HepG2 (cell line): ENCODE measurements around the gene CAMK2N2. TPM values are rescaled to one million over a fixed set of nuclear protein-coding genes. Genes with fewer than 3 reads are reported as not detected.
A peak's percentile ranks its signal among the peaks of the same experiment; 100 is the strongest.

Source experiments
- HES4 ChIP-seq: sonication (generic); formaldehyde crosslinking; IDR thresholded peaks from 2 replicates; pipeline ENCODE4 v1.9.0; 2021; ENCODE audit warnings: mild to moderate bottlenecking, missing genetic modification reagents, borderline replicate concordance
- NR2F2 ChIP-seq: IDR thresholded peaks from 2 replicates; pipeline ENCODE4 v1.6.1; 2012; ENCODE audit warnings: low read depth, inconsistent platforms, borderline replicate concordance
- TBP ChIP-seq: sonication (generic); formaldehyde crosslinking; IDR thresholded peaks from 2 replicates; pipeline ENCODE4 v1.5.0; 2020; ENCODE audit warnings: missing genetic modification reagents
- ZMAT3 ChIP-seq: sonication (generic); formaldehyde crosslinking; conservative IDR thresholded peaks from 2 replicates; pipeline ENCODE4 v1.7.0; 2021; ENCODE audit warnings: missing genetic modification reagents
- ZNF225 ChIP-seq: sonication (generic); formaldehyde crosslinking; IDR thresholded peaks from 2 replicates; pipeline ENCODE4 v1.4.0; 2020; ENCODE audit warnings: mild to moderate bottlenecking, missing genetic modification reagents
- ZNF30 ChIP-seq: sonication (generic); formaldehyde crosslinking; IDR thresholded peaks from 2 replicates; pipeline ENCODE4 v1.5.0; 2020; ENCODE audit warnings: mild to moderate bottlenecking, missing genetic modification reagents
- polyA plus RNA-seq, 8 experiments: library from polyadenylated mRNA; depleted of rRNA in 3 of 8; stranded (reverse) in 7 of 8; unstranded in 1 of 8; fragments of >200 nt; fragmentation: Illumina TruSeq in 4 of 8; extraction: Trizol in 4 of 8; gene quantifications; 2 replicates each; pipeline versions ENCODE4 v1.2.1 to v1.2.3, GENCODE V29; 2011 to 2016; ENCODE audit warnings: low read depth in 4 of 8, missing spikeins in 1 of 8, mixed read lengths in 1 of 8; ENCODE audit not compliant: insufficient read depth in 1 of 8
- total RNA-seq, 5 experiments: library from RNA; depleted of rRNA; stranded (reverse); fragments of >200 nt; fragmentation: Illumina TruSeq; extraction: Trizol; gene quantifications; 2 replicates each; pipeline ENCODE4 v1.2.3, GENCODE V29; 2016; ENCODE audit warnings: low read depth in 1 of 5
- TF ChIP-seq, protein P1 (sequence below): sonication (generic); formaldehyde crosslinking; IDR thresholded peaks from 2 replicates; pipeline ENCODE4 v1.9.0; 2022; ENCODE audit warnings: low read depth, missing genetic modification reagents
- TF ChIP-seq, protein P2 (sequence below): sonication (generic); formaldehyde crosslinking; IDR thresholded peaks from 2 replicates; pipeline ENCODE4 v1.4.0; 2020; ENCODE audit warnings: mild to moderate bottlenecking, missing genetic modification reagents
- TF ChIP-seq, protein P3 (sequence below): sonication (generic); formaldehyde crosslinking; conservative IDR thresholded peaks from 2 replicates; pipeline ENCODE4 v1.5.0; 2020; ENCODE audit warnings: missing genetic modification reagents
- TF ChIP-seq, protein P4 (sequence below): sonication (generic); formaldehyde crosslinking; conservative IDR thresholded peaks from 2 replicates; pipeline ENCODE4 v1.4.0; 2020; ENCODE audit warnings: missing genetic modification reagents
- TF ChIP-seq, protein P5 (sequence below): fragments of 450-650 bp; IDR thresholded peaks from 2 replicates; pipeline ENCODE4 v1.6.1; 2017

Gene CAMK2N2
- total and polyA plus RNA-seq, 2 of the 13 experiments (the other 11 are each of a cell fraction or from before 2014, with no cell fraction given), result 0.12 to 0.27 TPM

DNA sequence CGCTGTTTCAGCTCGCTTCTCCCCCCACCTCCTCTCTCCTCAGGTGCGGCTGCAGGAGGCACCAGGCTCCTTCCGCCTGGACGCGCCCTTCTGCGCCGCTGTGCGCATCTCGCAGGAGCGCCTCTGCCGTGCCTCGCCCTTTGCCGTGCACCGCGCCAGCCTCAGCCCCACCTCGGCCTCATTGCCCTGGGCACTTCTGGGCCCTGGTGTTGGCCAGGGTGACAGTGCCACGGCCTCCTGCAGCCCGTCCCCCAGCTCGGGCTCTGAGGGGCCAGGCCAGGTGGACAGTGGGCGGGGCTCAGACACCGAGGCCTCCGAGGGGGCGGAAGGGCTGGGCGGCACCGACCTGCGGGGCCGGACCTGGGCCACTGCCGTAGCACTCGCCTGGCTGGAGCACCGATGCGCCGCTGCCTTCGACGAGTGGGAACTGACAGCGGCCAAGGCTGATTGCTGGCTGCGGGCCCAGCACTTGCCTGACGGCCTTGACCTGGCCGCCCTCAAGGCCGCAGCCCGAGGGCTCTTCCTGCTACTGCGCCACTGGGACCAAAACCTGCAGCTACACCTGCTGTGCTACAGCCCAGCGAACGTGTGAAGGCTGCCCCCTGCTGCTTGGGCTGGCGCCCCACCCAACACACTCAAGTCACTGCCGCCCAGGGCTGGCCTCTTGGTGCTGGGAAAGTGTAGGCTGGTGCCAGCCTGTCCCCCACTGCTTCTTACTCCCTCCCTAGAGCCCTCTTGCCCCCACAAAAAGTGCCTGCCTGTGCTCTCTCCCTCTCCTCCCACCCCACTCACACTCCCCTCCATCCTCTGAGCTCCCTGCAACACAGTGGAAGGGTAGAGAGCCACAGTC lies 19.7 kb downstream of the CAMK2N2 start (continued):
- TF ChIP-seq, protein P1, sequence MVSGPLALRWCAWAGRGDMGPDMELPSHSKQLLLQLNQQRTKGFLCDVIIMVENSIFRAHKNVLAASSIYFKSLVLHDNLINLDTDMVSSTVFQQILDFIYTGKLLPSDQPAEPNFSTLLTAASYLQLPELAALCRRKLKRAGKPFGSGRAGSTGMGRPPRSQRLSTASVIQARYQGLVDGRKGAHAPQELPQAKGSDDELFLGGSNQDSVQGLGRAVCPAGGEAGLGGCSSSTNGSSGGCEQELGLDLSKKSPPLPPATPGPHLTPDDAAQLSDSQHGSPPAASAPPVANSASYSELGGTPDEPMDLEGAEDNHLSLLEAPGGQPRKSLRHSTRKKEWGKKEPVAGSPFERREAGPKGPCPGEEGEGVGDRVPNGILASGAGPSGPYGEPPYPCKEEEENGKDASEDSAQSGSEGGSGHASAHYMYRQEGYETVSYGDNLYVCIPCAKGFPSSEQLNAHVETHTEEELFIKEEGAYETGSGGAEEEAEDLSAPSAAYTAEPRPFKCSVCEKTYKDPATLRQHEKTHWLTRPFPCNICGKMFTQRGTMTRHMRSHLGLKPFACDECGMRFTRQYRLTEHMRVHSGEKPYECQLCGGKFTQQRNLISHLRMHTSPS (CRISPR knock-in tag), result peak; percentile 75; the same call in 1 of the 2 replicates
- TF ChIP-seq TBP (CRISPR knock-in tag) (no peak), NR2F2 (peak; percentile 92), ZNF30 (no peak), ZNF225 (peak; percentile 23; the same call in 1 of the 2 replicates), HES4 (CRISPR knock-in tag) (no peak), ZMAT3 (CRISPR knock-in tag) (no peak)
- TF ChIP-seq, protein P2, sequence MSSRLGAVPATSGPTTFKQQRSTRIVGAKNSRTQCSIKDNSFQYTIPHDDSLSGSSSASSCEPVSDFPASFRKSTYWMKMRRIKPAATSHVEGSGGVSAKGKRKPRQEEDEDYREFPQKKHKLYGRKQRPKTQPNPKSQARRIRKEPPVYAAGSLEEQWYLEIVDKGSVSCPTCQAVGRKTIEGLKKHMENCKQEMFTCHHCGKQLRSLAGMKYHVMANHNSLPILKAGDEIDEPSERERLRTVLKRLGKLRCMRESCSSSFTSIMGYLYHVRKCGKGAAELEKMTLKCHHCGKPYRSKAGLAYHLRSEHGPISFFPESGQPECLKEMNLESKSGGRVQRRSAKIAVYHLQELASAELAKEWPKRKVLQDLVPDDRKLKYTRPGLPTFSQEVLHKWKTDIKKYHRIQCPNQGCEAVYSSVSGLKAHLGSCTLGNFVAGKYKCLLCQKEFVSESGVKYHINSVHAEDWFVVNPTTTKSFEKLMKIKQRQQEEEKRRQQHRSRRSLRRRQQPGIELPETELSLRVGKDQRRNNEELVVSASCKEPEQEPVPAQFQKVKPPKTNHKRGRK, result peak; percentile 64; the same call in 1 of the 2 replicates
- TF ChIP-seq, protein P3, sequence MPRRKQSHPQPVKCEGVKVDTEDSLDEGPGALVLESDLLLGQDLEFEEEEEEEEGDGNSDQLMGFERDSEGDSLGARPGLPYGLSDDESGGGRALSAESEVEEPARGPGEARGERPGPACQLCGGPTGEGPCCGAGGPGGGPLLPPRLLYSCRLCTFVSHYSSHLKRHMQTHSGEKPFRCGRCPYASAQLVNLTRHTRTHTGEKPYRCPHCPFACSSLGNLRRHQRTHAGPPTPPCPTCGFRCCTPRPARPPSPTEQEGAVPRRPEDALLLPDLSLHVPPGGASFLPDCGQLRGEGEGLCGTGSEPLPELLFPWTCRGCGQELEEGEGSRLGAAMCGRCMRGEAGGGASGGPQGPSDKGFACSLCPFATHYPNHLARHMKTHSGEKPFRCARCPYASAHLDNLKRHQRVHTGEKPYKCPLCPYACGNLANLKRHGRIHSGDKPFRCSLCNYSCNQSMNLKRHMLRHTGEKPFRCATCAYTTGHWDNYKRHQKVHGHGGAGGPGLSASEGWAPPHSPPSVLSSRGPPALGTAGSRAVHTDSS (CRISPR knock-in tag), result 0 out of 2 replicates have a peak, but pooled peaks have one; percentile 65
- TF ChIP-seq, protein P4, sequence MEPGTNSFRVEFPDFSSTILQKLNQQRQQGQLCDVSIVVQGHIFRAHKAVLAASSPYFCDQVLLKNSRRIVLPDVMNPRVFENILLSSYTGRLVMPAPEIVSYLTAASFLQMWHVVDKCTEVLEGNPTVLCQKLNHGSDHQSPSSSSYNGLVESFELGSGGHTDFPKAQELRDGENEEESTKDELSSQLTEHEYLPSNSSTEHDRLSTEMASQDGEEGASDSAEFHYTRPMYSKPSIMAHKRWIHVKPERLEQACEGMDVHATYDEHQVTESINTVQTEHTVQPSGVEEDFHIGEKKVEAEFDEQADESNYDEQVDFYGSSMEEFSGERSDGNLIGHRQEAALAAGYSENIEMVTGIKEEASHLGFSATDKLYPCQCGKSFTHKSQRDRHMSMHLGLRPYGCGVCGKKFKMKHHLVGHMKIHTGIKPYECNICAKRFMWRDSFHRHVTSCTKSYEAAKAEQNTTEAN (CRISPR knock-in tag), result peak; percentile 74; the same call in 1 of the 2 replicates
- TF ChIP-seq, protein P5, sequence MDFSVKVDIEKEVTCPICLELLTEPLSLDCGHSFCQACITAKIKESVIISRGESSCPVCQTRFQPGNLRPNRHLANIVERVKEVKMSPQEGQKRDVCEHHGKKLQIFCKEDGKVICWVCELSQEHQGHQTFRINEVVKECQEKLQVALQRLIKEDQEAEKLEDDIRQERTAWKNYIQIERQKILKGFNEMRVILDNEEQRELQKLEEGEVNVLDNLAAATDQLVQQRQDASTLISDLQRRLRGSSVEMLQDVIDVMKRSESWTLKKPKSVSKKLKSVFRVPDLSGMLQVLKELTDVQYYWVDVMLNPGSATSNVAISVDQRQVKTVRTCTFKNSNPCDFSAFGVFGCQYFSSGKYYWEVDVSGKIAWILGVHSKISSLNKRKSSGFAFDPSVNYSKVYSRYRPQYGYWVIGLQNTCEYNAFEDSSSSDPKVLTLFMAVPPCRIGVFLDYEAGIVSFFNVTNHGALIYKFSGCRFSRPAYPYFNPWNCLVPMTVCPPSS, result no peak
